OCI-LY7 (cell line): ENCODE data around the gene B3GAT1.

Experiments used
- EZH2phosphoT487 ChIP-seq: fragments of 200-600 bp; sonication (generic); IDR thresholded peaks from 2 replicates; pipeline ENCODE4 v1.6.1; 2018; ENCODE audit warnings: low read depth, borderline replicate concordance, mild to moderate bottlenecking, mixed run types, antibody characterized with exemption, low read length, moderate library complexity, mixed read lengths
- TF ChIP-seq, protein P1 (sequence below): fragments of 200-600 bp; sonication (generic); conservative IDR thresholded peaks from 2 replicates; pipeline ENCODE4 v1.5.1; 2014; ENCODE audit warnings: mild to moderate bottlenecking, antibody characterized with exemption, low read length, moderate library complexity, mixed read lengths

DNA sequence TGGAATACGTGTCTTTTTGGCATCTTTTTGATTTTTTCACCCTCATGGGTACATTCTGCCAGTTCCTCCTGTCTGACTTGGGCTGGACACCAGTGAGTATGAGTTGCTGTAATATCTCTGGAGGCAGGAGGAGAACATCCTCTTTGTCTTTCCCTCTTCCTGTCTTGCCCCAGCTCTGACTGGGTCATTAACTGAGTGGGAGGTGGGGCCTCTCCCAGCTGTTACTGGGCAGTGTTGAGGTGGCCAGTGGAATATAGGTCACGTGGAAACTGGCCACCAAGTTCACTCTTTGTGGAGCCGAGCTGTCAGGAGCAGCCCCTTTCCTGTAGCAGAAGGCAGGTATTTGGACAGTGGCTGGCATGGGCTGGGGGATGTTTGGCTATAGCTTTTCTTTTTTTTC, 78.1 kb downstream of the B3GAT1 start:
- TF ChIP-seq EZH2phosphoT487, result no peak
- TF ChIP-seq, protein P1, sequence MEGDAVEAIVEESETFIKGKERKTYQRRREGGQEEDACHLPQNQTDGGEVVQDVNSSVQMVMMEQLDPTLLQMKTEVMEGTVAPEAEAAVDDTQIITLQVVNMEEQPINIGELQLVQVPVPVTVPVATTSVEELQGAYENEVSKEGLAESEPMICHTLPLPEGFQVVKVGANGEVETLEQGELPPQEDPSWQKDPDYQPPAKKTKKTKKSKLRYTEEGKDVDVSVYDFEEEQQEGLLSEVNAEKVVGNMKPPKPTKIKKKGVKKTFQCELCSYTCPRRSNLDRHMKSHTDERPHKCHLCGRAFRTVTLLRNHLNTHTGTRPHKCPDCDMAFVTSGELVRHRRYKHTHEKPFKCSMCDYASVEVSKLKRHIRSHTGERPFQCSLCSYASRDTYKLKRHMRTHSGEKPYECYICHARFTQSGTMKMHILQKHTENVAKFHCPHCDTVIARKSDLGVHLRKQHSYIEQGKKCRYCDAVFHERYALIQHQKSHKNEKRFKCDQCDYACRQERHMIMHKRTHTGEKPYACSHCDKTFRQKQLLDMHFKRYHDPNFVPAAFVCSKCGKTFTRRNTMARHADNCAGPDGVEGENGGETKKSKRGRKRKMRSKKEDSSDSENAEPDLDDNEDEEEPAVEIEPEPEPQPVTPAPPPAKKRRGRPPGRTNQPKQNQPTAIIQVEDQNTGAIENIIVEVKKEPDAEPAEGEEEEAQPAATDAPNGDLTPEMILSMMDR, result no peak
